GM20431 (cell line): ENCODE measurements around the gene TBC1D1.
"Not testable (repeated sequence)": the region's sequence is repeated elsewhere in the genome, so short reads cannot be mapped to it uniquely, and the experiment has no call there.

Experiments
- in situ Hi-C: fragments of 300-500 bp; cut with MseI, MboI; formaldehyde crosslinking; loops from one replicate; pipeline ENCODE4 v1.15.0; 2020; ENCODE audit warnings: low sequenced_read_pairs; ENCODE audit not compliant: unreplicated experiment

Gene TBC1D1

DNA sequence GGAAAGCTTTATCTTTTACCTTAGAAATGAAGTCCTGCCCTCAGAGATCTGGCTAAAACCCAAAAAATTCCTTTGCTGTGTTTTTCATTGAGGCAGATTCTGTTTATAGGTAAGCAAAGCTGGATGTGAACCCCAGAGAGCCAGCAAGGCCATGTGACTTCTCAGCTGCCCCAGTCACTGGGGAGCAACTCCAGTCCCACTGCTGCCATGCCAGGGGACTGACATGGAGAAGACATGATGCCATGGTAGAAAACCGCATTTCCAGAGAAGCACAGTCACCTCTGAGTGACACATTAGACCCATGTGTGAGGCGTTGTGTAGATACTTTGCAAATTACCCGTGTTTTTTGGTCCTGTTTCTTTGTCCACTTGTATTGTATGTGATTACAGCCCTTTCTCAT lies 114.8 kb downstream of the TBC1D1 start:
- in situ Hi-C loops, result no loop called here

DNA sequence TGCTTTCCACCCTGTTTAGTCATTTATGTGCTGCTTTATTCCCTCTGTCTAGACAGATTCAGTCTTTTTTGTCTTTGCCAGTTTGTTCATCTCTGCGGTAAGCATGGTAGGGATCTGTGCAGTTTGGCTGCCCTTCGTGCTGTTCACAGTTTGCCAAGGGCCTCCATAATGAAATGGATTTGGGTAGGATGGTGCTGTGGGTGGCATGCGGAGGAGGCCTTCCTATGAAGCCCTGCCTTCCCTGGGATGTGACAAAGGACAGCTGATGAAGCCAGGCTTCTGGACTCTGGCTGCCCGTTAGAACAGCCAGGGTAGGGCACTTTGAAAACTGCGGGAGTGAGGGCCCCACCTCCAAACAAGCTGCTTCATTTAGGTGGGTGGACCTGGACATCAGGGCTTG lies 116.8 kb downstream of the TBC1D1 start:
- in situ Hi-C loops, result no loop called here

DNA sequence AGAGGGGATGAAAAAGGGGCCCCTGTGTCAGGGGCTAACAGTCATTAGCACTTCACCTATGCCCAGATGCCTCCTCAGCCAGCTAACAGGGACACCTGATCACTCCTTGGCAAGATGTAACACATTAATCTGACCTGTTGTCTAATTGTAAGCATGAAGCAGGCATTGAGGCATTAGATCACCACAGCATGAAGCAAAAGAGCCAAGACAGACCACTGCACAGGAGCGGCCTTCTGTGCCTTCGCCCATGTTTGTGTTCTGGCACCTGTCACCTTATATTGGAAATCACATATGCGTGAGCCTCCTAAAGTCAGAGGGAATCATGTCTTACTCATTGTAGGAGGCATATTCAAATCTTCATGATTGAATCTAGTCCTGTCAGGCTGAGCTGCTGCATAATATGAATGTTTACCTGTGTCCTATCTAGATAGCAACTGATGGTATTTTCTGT lies 117.7 kb downstream of the TBC1D1 start:
- in situ Hi-C loops, result no loop called here

DNA sequence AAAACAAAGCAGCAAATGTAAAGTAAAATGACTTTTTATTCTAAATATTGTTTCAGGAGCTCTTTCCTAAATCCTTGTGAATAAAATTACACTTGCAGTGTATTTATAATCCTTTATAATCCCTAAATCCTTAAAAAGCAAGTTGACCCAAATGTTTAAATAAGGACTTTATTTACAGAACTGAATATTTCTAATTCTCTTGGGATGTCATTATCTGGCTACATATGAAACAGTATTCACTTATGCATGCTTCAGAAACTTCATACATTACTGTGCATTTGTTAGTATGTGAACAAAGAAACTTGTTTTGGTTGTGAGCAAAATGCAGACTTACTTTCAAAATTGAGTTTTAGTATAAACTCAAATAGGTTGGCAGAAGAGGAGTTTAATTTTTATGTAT lies 118.5 kb downstream of the TBC1D1 start:
- in situ Hi-C loops, result no loop called here

DNA sequence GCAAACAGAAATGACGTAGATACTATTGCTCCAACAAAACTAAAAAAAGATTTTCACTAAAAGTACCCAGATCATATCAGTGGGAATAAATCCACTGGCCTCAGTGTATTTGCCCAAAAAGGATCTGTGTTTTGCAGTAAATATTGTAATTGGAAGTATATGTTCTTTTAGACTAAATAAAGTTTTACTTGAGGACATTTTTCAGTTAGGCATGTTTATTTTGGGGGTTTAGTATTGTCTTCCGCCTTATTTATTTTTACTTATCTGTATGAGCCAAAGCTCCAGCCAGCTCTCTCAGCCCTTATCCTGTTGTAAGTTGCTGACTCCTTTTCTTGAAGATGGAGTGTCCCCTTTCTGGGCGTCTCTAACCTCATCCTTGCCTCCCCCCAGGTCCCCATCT lies 119.1 kb downstream of the TBC1D1 start:
- in situ Hi-C loops, result no loop called here

DNA sequence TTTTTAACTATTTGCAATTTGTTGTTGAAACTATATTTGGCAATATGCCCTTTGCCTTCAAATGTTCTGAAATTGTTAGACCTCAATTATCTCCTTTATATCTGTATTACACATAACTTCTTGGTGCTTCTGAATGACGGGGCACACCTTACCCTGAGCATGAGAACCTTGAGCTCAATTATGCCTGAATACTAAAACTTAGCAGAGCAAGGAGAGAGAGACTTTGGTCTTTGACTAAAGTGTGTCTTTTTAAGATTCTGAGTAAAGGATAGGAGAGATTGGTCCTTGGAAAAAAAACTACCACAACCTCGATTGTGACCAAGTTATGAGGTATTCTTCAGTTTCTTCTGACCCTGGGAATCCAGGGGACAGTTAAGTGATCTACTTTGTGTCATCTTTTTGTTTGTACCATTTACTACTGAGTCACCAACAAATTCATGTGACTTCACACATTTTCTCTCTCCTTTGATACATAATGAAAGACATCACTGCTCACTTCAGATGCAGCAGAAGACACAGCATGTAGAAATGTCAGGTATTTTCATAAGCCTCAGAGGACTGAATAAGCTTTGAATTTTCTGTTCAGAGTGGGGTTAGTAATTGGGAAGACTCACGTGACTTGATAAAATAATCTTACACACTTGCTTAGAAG lies 120.8 kb downstream of the TBC1D1 start:
- in situ Hi-C loops, result no loop called here

DNA sequence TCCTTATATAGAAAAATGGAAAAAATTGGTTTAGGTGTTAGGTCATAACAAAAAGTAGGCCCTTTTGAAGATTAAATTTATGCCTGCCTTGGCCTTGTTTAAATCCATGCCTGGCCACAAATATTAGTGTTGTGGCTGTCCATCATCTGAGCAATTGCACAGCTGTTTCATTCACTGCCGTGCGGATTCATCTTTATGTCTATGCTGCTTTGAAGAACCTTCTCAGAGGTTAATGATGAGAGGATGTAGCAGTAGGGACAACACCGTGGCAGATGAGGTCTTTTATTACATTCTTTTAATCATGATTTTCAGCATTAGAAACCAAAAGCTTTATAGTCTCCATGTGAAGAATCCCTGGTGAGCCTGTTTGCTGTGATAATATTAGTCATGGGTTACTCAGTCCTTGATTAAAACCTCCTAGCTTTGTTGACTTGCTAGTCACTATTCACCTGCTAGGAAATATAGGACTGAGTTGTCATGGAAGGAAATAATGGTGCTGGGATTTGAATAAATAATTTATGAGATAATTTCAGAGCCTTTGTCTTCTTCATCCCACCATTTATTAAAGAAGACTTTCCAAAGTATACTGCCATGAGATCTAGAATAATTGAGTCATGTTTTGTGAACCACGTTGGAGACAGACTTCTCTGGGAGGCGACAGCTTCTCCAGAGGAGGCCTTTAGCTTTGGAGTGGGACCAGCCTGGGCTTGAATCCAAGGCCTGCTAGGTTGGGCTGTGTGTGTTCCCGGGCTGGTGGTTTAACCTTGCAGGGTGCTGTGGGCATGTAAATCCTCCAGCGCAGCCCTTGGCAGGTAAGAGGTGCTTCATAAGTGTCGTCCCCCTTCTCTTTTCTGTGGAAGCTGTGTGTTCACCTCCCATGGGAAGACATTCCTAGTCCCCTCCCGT lies 122.8 kb downstream of the TBC1D1 start:
- in situ Hi-C loops, result no loop called here

DNA sequence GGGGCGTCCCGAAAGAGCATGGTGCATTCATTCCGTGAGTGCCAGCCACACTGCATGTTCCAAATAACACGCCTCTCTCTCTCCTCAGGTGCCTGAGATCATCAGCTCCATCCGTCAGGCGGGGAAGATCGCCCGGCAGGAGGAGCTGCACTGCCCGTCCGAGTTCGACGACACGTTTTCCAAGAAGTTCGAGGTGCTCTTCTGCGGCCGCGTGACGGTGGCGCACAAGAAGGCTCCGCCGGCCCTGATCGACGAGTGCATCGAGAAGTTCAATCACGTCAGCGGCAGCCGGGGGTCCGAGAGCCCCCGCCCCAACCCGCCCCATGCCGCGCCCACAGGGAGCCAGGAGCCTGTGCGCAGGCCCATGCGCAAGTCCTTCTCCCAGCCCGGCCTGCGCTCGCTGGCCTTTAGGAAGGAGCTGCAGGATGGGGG lies 123.6 kb downstream of the TBC1D1 start:
- in situ Hi-C loops, result no loop called here

DNA sequence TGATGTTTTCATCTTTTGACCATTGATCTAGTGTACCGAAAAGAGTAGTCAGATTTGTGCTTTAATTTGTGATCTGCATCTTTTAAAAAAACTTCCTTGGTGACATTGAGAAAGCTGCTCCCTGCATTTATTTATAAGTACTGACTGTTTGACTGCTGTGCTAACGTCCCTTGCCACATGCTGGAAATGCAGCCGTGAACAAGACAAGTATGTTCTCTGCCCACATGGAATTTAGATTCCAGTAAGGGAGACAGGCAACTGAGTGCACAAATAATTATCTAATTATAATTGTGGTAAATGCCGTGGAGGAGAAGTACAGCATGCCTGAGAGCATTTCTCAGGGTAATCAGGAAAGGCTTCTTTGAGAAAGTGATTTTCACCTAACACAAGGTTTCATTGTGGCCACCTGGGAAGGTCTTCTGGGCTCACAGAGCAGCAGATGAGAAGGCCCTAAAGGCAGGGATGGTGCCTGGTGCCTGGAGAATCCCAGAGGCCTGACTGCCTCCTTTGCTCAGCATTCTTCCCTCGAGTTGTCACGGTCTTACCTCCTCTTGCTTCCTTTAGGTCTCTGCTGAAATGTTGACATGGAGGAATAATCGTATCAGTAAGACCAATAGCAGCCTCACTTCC lies 125.1 kb downstream of the TBC1D1 start:
- in situ Hi-C loops, result no loop called here

DNA sequence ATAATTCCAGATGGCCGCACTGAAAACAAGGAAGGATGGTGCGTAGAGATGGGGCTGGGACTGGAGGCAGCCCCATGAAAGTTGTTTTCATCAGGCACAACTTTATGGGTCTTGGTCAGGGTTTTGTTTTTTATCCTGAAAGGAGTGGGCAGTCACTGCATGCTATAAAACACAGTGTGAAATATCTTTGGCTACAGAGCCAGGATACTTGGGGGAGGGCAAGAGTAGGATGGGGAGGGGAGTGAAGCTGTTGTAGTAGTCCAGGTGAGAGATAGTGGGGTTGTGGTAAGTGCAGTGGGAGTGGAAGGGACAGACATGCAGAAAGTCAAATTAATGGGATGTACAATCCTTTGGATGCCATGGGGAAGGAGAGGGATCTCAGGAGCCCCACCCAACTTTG lies 125.8 kb downstream of the TBC1D1 start:
- in situ Hi-C loops, result no loop called here

DNA sequence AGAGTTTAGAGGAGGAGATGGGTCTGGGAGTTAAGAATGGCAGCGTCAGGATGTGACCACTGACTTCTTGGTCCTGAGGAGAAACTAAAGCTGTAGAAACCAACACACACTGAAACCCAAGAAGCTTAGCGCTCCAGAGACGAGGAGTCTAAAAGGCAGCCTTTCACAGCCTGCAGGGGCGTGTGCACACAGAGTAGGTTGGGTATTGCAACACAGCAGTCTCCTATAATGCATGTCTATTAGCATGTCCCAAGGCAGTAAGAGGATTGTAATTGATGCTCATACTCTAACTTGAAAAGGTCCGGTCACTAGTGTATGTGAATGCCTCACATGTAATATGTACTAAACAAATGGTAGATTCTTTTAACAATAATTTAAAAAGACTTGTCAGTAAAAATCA lies 126.7 kb downstream of the TBC1D1 start:
- in situ Hi-C loops, result no loop called here

DNA sequence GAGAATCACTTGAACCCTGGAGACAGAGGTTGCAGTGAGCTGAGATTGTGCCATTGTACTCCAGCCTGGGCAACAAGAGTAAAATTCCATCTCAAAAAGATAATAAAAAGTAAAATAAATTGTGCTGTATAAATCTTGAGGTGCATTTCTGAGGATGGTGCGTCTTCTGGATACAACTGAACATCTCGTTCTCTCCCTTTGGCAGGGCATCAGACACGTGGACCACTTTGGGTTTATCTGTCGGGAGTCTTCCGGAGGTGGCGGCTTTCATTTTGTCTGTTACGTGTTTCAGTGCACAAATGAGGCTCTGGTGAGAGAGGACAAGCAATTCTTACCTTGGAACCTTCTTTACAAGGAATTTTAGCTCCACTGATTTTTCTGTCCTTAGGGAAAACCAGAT lies 129.5 kb downstream of the TBC1D1 start:
- in situ Hi-C loops, result no loop called here

DNA sequence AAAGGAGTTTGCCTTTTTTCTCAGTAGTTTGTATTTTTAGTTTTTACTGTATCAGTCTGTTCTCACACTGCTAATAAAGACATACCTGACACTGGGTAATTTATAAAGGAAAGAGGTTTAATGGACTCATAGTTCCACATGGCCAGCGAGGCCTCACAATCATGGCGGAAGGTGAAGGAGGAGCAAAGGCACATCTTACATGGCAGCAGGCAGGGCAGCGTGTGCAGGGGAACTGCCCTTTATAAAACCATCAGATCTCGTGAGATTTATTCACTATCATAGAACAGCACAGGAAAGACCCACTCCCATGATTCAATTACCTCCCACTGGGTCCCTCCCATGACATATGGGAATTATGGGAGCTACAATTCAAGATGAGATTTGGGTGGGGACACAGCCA lies 130.1 kb downstream of the TBC1D1 start:
- in situ Hi-C loops, result not testable (repeated sequence)

DNA sequence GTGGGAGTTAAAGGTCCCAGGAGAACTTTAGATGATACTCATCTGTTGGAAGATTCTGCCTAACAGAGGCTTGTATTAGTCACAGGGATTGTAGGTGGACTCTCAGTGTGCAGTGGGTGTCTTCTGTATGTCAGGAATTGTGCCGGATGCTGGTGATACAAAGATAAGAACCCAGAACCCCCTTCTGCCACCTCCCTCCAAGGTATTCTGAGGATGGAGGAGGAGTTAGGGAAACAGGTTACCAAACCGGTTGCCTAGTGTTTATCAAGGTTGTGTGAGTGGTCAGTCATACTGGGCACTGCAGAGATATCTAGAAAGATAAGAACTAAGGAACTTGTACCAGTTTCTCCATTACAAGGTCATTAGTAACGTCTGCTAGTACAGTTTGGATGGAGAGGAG lies 130.9 kb downstream of the TBC1D1 start:
- in situ Hi-C loops, result no loop called here

DNA sequence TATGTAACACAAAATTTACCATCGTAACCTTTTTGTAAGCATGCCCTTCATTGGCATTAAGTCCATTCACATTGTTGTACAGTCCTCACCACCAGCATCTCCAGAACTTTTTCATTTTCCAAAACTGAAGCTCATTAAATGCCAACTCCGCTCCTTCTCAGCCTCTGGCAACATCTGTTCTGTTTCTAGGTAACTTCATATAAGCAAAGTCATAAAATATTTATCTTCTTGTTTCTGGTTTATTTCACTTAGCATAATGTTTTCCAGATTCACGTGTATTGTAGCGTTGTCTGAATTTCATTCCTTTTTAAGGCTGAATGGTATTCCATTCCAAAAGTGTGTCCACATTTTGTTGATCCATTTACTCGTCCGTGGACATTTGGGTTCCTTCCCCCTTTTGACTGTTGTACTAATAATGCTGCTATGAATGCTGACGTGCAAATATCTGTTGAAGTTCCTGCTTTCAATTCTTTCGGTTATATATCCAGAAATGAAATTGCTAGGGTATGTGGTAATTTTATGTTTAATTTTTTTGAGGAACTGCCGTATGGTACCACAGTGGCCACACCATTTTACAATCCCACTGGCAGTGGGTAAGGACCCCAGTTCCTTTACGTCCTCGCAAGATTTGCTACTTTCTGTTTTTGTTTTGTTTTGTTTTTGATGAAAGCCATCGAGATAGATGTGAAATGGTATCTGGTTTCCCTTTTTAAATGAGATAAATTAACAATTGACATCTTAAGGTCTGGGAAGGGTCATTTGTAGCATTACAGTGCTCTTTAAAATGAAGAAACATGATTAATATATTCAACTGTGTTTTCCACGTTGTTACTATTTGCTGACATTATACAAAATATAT lies 132.7 kb downstream of the TBC1D1 start:
- in situ Hi-C loops, result no loop called here

DNA sequence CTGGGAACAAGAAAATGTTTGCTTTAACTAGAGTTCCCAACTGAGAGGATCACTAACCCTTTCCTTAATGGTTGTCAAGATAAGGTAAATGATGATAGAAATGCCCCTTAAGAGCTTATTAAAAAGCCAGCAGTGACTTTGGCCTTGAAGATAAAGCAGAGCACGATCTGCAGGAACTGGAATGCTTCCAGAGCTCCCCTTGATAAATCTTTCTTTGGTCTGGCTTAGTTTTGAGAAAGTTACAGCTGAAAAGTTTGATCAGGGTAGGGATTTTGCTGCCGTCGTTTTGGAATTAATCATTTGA lies 133.3 kb downstream of the TBC1D1 start:
- in situ Hi-C loops, result no loop called here

DNA sequence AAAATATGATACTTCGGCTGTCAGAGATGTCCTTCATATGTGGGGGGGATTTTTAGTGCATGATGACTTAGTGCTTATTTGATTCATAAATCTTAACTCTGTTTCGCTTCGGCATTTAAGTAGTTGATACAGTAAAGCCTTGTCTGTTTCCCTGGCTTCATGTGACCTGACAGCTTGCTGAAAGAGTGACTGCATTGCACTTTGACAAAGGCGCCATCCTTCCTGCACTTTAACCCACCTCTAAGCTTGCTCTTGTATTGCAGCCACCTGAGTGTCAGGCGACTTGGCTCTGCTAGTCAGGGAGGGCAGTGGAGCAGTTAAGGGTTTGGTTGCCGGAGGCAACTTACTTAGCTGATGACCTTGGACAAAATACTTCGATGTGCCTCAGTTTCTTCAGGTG lies 134.8 kb downstream of the TBC1D1 start:
- in situ Hi-C loops, result loop anchor here (25.0 kb wide), 1 partner anchor 413 kb away; no protein-coding TSS in a partner anchor

DNA sequence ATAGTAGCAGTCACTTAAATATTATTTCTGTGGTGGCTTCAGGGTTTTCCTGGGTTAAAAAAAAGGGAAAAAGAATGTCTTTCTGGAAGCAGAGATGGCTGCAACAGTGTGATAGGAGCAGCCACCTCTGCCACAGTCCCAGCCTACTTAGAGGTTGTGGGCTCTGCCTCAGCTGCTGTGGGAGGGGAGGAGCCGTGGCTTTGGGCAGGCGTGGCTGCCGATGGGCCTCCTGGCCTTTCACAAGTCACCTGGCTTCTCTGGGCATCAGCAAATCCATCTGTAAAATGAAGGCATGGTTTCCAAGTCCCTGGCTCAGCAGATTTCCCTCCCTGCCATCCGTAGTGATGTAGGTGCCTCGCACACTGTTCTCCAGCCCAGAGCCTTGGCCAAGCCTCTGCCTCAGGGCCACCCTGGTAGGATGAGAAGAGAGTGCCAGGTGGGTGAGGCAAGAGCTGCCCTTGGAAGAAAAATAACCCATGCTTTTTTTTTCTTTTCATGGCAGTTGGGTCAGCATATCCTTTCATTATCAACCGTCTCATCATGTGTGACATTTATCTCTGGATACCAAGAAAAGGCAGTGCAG lies 135.4 kb downstream of the TBC1D1 start:
- in situ Hi-C loops, result loop anchor here (25.0 kb wide), 1 partner anchor 414 kb away; no protein-coding TSS in a partner anchor

DNA sequence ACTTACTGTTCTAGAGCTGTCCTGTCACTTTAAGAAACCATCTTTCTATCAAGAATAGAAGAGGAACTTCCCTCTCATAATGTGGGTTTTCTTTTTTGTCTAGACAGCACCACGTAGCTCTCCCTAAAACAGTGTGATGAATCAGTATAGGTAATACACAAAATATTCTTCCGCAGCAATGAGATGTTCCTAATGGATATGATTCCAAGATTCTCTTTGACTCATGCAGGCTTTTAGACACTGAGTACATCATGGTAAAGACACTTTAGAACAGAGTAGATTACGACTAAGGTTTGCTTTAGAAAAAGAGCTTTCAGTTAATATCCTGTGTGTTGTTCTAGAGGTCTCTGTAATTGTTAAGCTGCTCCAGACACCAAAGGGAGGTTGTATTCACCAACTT lies 139.1 kb downstream of the TBC1D1 start:
- in situ Hi-C loops, result loop anchor here (25.0 kb wide), 1 partner anchor 418 kb away; no protein-coding TSS in a partner anchor
